B cell (primary cell): Measurements from ENCODE around the gene CILP. TPM values are rescaled to one million over a fixed set of nuclear protein-coding genes. Genes with fewer than 3 reads are reported as not detected.

Experiments
- ATAC-seq: fragments of 200-7000 bp; cut with Tn5 transposase; one replicate; pipeline ENCODE4 v1.10.0; 2021; ENCODE audit warnings: low read depth, mild to moderate bottlenecking, moderate number of reproducible peaks, moderate library complexity
- CTCF ChIA-PET: fragments of 350-600 bp; sonication (Branson Sonifier 250); formaldehyde crosslinking; loops from one replicate; lab custom pipeline; 2021; ENCODE audit warnings: antibody characterized with exemption, inconsistent platforms; lab: Charles Lee
- POLR2A ChIA-PET: fragments of 350-600 bp; sonication (Branson Sonifier 250); formaldehyde crosslinking; loops from one replicate; lab custom pipeline; 2021; ENCODE audit warnings: antibody characterized with exemption; lab: Charles Lee
- DNase-seq: peaks from one replicate; pipeline ENCODE4 v3.0.0; 2013
- H2AFZ ChIP-seq: 2 replicates; pipeline ENCODE4 v1.6.1; 2012; ENCODE audit warnings: mild to moderate bottlenecking, low read depth, low read length; ENCODE audit not compliant: insufficient read depth, poor library complexity, severe bottlenecking
- H3K27ac ChIP-seq, 2 donors: 1 replicate in 1 of 2; 2 replicates in 1 of 2; pipeline ENCODE4 v1.5.1; 2012 to 2013; ENCODE audit warnings: low read length in 2 of 2, mild to moderate bottlenecking in 2 of 2, moderate library complexity in 1 of 2
- H3K27me3 ChIP-seq, 4 experiments: fragments of 200-600 bp in 1 of 4; sonication (generic) in 1 of 4; replicated peaks in 1 of 4; 1 replicate in 2 of 4; 2 replicates in 2 of 4; pipeline versions ENCODE4 v1.6.1 to v1.7.0; 2013 to 2016; ENCODE audit warnings: low read length in 3 of 4, mild to moderate bottlenecking in 2 of 4, mixed read lengths in 1 of 4, moderate library complexity in 1 of 4; ENCODE audit not compliant: insufficient read depth in 4 of 4, control insufficient read depth in 3 of 4; ENCODE audit errors: control extremely low read depth in 1 of 4
- H3K36me3 ChIP-seq, 2 experiments: replicated peaks in 1 of 2; 1 replicate in 1 of 2; 2 replicates in 1 of 2; pipeline versions ENCODE4 v1.6.1 to v1.7.1; 2013; ENCODE audit warnings: low read length in 1 of 2; ENCODE audit not compliant: insufficient read depth in 2 of 2, control insufficient read depth in 1 of 2; ENCODE audit errors: control extremely low read depth in 1 of 2, extremely low read depth in 1 of 2
- H3K4me1 ChIP-seq, 2 donors: fragments of 200-600 bp in 1 of 2; sonication (generic) in 1 of 2; 1 replicate in 1 of 2; 2 replicates in 1 of 2; pipeline versions ENCODE4 v1.5.1 to v1.6.1; 2013 to 2017; ENCODE audit warnings: low read length in 2 of 2; ENCODE audit not compliant: control insufficient read depth in 2 of 2, insufficient read depth in 2 of 2
- H3K4me2 ChIP-seq: replicated peaks from 2 replicates; pipeline ENCODE3; 2012; ENCODE audit warnings: mild to moderate bottlenecking, low read depth, low read length; ENCODE audit not compliant: poor library complexity, severe bottlenecking
- H3K4me3 ChIP-seq, 5 experiments: fragments of 200-600 bp in 1 of 5; sonication (generic) in 1 of 5; 1 replicate in 3 of 5; 2 replicates in 2 of 5; pipeline versions ENCODE4 v1.5.1 to v1.7.0; 2011 to 2016; ENCODE audit warnings: low read length in 4 of 5, mild to moderate bottlenecking in 4 of 5, low read depth in 2 of 5, control low read depth in 1 of 5, moderate library complexity in 1 of 5; ENCODE audit not compliant: insufficient read depth in 1 of 5; ENCODE audit errors: control extremely low read depth in 1 of 5, extremely low read depth in 1 of 5
- H3K79me2 ChIP-seq: fragments of 200-600 bp; sonication (generic); one replicate; pipeline ENCODE4 v1.6.0; 2016; ENCODE audit warnings: low read length; ENCODE audit not compliant: control insufficient read depth, insufficient read depth
- H3K9ac ChIP-seq: fragments of 200-600 bp; sonication (generic); 2 replicates; pipeline ENCODE4 v1.6.1; 2017; ENCODE audit warnings: mild to moderate bottlenecking, low read length, moderate library complexity
- H3K9me3 ChIP-seq, 3 donors: one replicate each; pipeline versions ENCODE4 v1.6.1 to v1.7.1; 2013; ENCODE audit warnings: low read length in 2 of 3; ENCODE audit not compliant: control insufficient read depth in 2 of 3, insufficient read depth in 1 of 3; ENCODE audit errors: control extremely low read depth in 1 of 3
- H4K20me1 ChIP-seq: 2 replicates; pipeline ENCODE4 v1.6.0; 2012; ENCODE audit warnings: mild to moderate bottlenecking, low read length; ENCODE audit not compliant: insufficient read depth, control insufficient read depth, poor library complexity, severe bottlenecking
- H3K27ac Mint-ChIP-seq: one replicate; pipeline ENCODE4 v1.8.0; 2021; ENCODE audit warnings: mixed read lengths
- H3K27me3 Mint-ChIP-seq: one replicate; pipeline ENCODE4 v1.8.0; 2021; ENCODE audit warnings: mixed read lengths
- H3K4me1 Mint-ChIP-seq: one replicate; pipeline ENCODE4 v1.8.0; 2021; ENCODE audit warnings: mixed read lengths
- H3K4me3 Mint-ChIP-seq: one replicate; pipeline ENCODE4 v1.8.0; 2021; ENCODE audit warnings: mixed read lengths
- H3K9me3 Mint-ChIP-seq: one replicate; pipeline ENCODE4 v1.8.0; 2022; ENCODE audit warnings: mixed read lengths; ENCODE audit not compliant: insufficient read depth
- EZH2 ChIP-seq: IDR thresholded peaks from 2 replicates; pipeline ENCODE4 v1.6.1; 2012; ENCODE audit warnings: borderline replicate concordance, low read depth, mild to moderate bottlenecking, moderate library complexity, low read length; ENCODE audit not compliant: insufficient read depth, poor library complexity, severe bottlenecking
- WGBS: methylation state at CpG from one replicate; pipeline ENCODE4 v1.1.5; 2013; ENCODE audit warnings: missing lambda C conversion rate; ENCODE audit not compliant: insufficient coverage; 5-methylcytosine and 5-hydroxymethylcytosine counted together
- intact Hi-C: fragments of 100-400 bp; cut with micrococcal nuclease; formaldehyde crosslinking; loops from one replicate; pipeline ENCODE4 v1.10.0; 2022
- polyA plus RNA-seq: library from polyadenylated mRNA; depleted of rRNA; stranded (reverse); fragments of >200 nt; gene quantifications from 2 replicates; pipeline ENCODE4 v1.2.3, GENCODE V29; 2012
- total RNA-seq, 2 donors: library from RNA; stranded (reverse); fragments of 120-200 nt in 1 of 2; gene quantifications; 1 replicate in 1 of 2; 2 replicates in 1 of 2; pipeline versions ENCODE4 v1.2.3 to v1.2.4, GENCODE V29; 2013 to 2022
- TF ChIP-seq, protein P1 (sequence below): fragments of 200-600 bp; IDR thresholded peaks from one replicate; pipeline ENCODE4 v1.8.0; 2022; ENCODE audit warnings: antibody characterized with exemption, mild to moderate bottlenecking

The CILP gene
- total and polyA plus RNA-seq, 2 donors (not counting 1 experiment from before 2014, with no cell fraction given), result 0.52 to 0.94 TPM

DNA sequence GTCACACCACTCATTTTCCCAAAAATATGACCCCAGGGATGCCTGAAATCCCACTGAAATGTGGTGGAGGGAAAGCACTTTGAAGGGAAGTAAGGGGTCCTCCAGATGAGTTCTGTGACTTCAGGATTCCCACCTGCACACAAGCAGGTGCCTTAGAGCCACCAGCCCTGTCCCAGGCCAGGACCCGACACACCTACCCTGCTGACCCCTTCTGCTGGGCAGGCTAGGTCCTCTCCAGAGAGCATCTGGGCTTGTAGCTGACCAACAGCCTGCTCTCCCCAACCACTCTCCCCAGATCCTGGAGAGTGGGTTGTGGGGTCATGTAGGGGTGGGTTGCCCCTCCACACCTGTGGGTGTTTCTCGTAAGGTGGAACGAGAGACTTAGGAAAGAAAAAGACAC, 14.9 kb upstream of the CILP start:
- no peaks in the 10 kb centered on the region for H3K36me3 ChIP-seq
- H3K9me3 Mint-ChIP-seq, result no peaks in the 10 kb centered on the region
- H3K27ac Mint-ChIP-seq, result no peak overlapping the region
- POLR2A ChIA-PET, result no interaction called here
- no peaks in the 10 kb centered on the region for H3K9me3 ChIP-seq
- H2AFZ ChIP-seq, result no peak overlapping the region
- no CpG with 5 or more reads among the region's 3 CpGs for WGBS
- H3K27me3 Mint-ChIP-seq, result no peaks in the 10 kb centered on the region
- CTCF ChIA-PET, result no interaction called here
- no peaks in the 10 kb centered on the region for H3K4me1 Mint-ChIP-seq
- TF ChIP-seq, protein P1, sequence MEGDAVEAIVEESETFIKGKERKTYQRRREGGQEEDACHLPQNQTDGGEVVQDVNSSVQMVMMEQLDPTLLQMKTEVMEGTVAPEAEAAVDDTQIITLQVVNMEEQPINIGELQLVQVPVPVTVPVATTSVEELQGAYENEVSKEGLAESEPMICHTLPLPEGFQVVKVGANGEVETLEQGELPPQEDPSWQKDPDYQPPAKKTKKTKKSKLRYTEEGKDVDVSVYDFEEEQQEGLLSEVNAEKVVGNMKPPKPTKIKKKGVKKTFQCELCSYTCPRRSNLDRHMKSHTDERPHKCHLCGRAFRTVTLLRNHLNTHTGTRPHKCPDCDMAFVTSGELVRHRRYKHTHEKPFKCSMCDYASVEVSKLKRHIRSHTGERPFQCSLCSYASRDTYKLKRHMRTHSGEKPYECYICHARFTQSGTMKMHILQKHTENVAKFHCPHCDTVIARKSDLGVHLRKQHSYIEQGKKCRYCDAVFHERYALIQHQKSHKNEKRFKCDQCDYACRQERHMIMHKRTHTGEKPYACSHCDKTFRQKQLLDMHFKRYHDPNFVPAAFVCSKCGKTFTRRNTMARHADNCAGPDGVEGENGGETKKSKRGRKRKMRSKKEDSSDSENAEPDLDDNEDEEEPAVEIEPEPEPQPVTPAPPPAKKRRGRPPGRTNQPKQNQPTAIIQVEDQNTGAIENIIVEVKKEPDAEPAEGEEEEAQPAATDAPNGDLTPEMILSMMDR, result no peak
- TF ChIP-seq EZH2, result no peak
- H3K27ac ChIP-seq, result no peak overlapping the region
- H3K4me1 ChIP-seq, result no peaks in the 10 kb centered on the region
- no peak for ATAC-seq
- H3K79me2 ChIP-seq, result no peaks in the 10 kb centered on the region
- no peak for DNase-seq
- no peak overlapping the region for H3K4me2 ChIP-seq
- no peak overlapping the region for H3K4me3 Mint-ChIP-seq
- H3K4me3 ChIP-seq, result no peak overlapping the region
- H4K20me1 ChIP-seq, result no peaks in the 10 kb centered on the region
- intact Hi-C loops, result no loop called here
- no peak overlapping the region for H3K9ac ChIP-seq
- no peaks in the 10 kb centered on the region for H3K27me3 ChIP-seq

GRCh38 chr15:65223996-65224395, 12.7 kb upstream of the CILP start:
- Histone ChIP-seq H3K4me2 (no peak overlapping the region), H3K9ac (no peak overlapping the region), H3K27me3 (no peaks in the 10 kb centered on the region), H3K4me3 (no peak overlapping the region), H3K79me2 (no peaks in the 10 kb centered on the region), H3K36me3 (no peaks in the 10 kb centered on the region), H3K9me3 (no peaks in the 10 kb centered on the region), H4K20me1 (no peaks in the 10 kb centered on the region), H2AFZ (no peak overlapping the region), H3K27ac (no peak overlapping the region), H3K4me1 (no peaks in the 10 kb centered on the region)
- CTCF ChIA-PET, result no interaction called here
- Mint-ChIP-seq H3K27me3 (no peaks in the 10 kb centered on the region), H3K4me1 (no peaks in the 10 kb centered on the region), H3K27ac (no peak overlapping the region), H3K9me3 (no peaks in the 10 kb centered on the region), H3K4me3 (no peak overlapping the region)
- intact Hi-C loops, result no loop called here
- POLR2A ChIA-PET, result no interaction called here
- no peak for DNase-seq
- no peak for ATAC-seq
- WGBS, result 50% methylated on average over 5 of the region's 6 CpGs
- no peak for TF ChIP-seq EZH2
- TF ChIP-seq, protein P1, result no peak
